K562 (cell line): ENCODE measurements around the gene HYCC2.

Source experiments
- BCLAF1 ChIP-seq, 2 experiments: fragments of 450-650 bp in 1 of 2; IDR thresholded peaks; 2 replicates each; pipeline ENCODE4 v1.6.1; 2011 to 2017; ENCODE audit warnings: low read depth in 2 of 2, antibody characterized with exemption in 1 of 2, borderline replicate concordance in 1 of 2, low read length in 1 of 2, mild to moderate bottlenecking in 1 of 2, mixed read lengths in 1 of 2; ENCODE audit not compliant: control insufficient read depth in 1 of 2
- CC2D1A ChIP-seq: fragments of 450-650 bp; IDR thresholded peaks from 2 replicates; pipeline ENCODE4 v1.6.1; 2017; ENCODE audit warnings: mild to moderate bottlenecking
- CTBP1 ChIP-seq: fragments of 450-650 bp; IDR thresholded peaks from 2 replicates; pipeline ENCODE4 v1.6.1; 2016; ENCODE audit warnings: borderline replicate concordance
- FOXP4 ChIP-seq: sonication (generic); formaldehyde crosslinking; IDR thresholded peaks from 2 replicates; pipeline ENCODE4 v1.8.0; 2022; ENCODE audit warnings: mild to moderate bottlenecking, missing genetic modification reagents, borderline replicate concordance
- HDAC2 ChIP-seq: fragments of 450-650 bp; IDR thresholded peaks from 2 replicates; pipeline ENCODE4 v1.6.1; 2016; ENCODE audit warnings: mild to moderate bottlenecking
- SRF ChIP-seq, 2 experiments: fragments of 250-450, 450-650 bp in 1 of 2; sonication (Bioruptor Pico) in 1 of 2; sonication (generic) in 1 of 2; formaldehyde crosslinking; IDR thresholded peaks; 2 replicates each; pipeline versions ENCODE4 v1.5.0 to v1.5.1; 2020 to 2022; ENCODE audit warnings: mild to moderate bottlenecking in 1 of 2, missing genetic modification reagents in 1 of 2
- YY1 ChIP-seq, 3 experiments: IDR thresholded peaks; 2 replicates each; pipeline ENCODE4 v1.6.1; 2011; ENCODE audit warnings: low read length in 2 of 3, mild to moderate bottlenecking in 2 of 3, moderate library complexity in 2 of 3, borderline replicate concordance in 1 of 3, control low read depth in 1 of 3, low read depth in 1 of 3; ENCODE audit not compliant: insufficient read depth in 3 of 3, insufficient replicate concordance in 2 of 3, control insufficient read depth in 1 of 3, insufficient read length in 1 of 3; ENCODE audit errors: extremely low read depth in 1 of 3
- ZBTB12 ChIP-seq: fragments of 250-450 bp; sonication (Bioruptor Pico); IDR thresholded peaks from 2 replicates; pipeline ENCODE4 v1.4.0; 2020
- ZBTB7A ChIP-seq: IDR thresholded peaks from 2 replicates; pipeline ENCODE4 v1.6.1; 2011; ENCODE audit warnings: low read depth, mild to moderate bottlenecking, low read length, moderate library complexity, borderline replicate concordance; ENCODE audit not compliant: control insufficient read depth
- ZKSCAN8 ChIP-seq: fragments of 200-800 bp; sonication (Bioruptor generic); IDR thresholded peaks from 2 replicates; pipeline ENCODE4 v1.6.1; 2016; ENCODE audit warnings: missing genetic modification characterization, missing compliant biosample characterization
- ZNF212 ChIP-seq: fragments of 450-650 bp; formaldehyde crosslinking; IDR thresholded peaks from 2 replicates; pipeline ENCODE4 v1.4.0; 2020; ENCODE audit warnings: mild to moderate bottlenecking
- ZNF785 ChIP-seq: fragments of 250-450 bp; sonication (Bioruptor Pico); IDR thresholded peaks from 2 replicates; pipeline ENCODE4 v1.4.0; 2020; ENCODE audit warnings: mild to moderate bottlenecking

- TF ChIP-seq ZBTB12 (CRISPR knock-in tag) (no peak), FOXP4 (CRISPR knock-in tag) (peak; percentile 18; the same call in 1 of the 2 replicates), ZNF785 (no peak), CTBP1 (peak; percentile 35; the same call in 1 of the 2 replicates), HDAC2 (no peak), YY1 (IDR thresholded peaks at IDR 0.05; ENCODE audit: borderline replicate concordance in 1 of 3, control insufficient read depth in 1 of 3, extremely low read depth in 1 of 3, insufficient read depth in 3 of 3, insufficient read length in 1 of 3, insufficient replicate concordance in 2 of 3, low read depth in 1 of 3, low read length in 2 of 3) (peak in 2 of 3 experiments; percentile 61 to 72), SRF (CRISPR knock-in tag; IDR thresholded peaks at IDR 0.05) (no peak), BCLAF1 (IDR thresholded peaks at IDR 0.05; ENCODE audit: borderline replicate concordance in 1 of 2, control insufficient read depth in 1 of 2, low read depth in 2 of 2, low read length in 1 of 2) (no peak), ZKSCAN8 (CRISPR knock-in tag) (peak; percentile 25; the same call in 1 of the 2 replicates), CC2D1A (no peak), ZNF212 (CRISPR knock-in tag) (no peak), ZBTB7A (peak; percentile 85)
Observed at GRCh38 chr2:201116115-201116958, 44.9 kb upstream of the HYCC2 start, which contains the start of gene CFLAR.
